Hematopoietic multipotent progenitor cell (in vitro differentiated cells): Measurements from ENCODE around the gene SLC25A40. TPM values are rescaled to one million over a fixed set of nuclear protein-coding genes. Genes with fewer than 3 reads are reported as not detected.

Source experiments
- DNase-seq, 3 donors: peaks; one replicate each; pipeline ENCODE4 v3.0.0-alpha.2; 2011 to 2015; ENCODE audit warnings: low read depth in 2 of 3, low spot score in 2 of 3
- total RNA-seq: library from RNA; depleted of rRNA; stranded (reverse); fragments of >200 nt; gene quantifications from one replicate; pipeline ENCODE4 v1.2.3, GENCODE V29; 2012

SLC25A40 gene
- total RNA-seq, 1 donor: 7.8 TPM

GRCh38 chr7:87797395-87797794, 78.8 kb downstream of the SLC25A40 start:
- DNase-seq: no peak

GRCh38 chr7:87785368-87785995, 90.7 kb downstream of the SLC25A40 start:
- DNase-seq: no peak

GRCh38 chr7:87784424-87784823, 91.7 kb downstream of the SLC25A40 start:
- no peak for DNase-seq

Other genes with a start within 250 kb of the SLC25A40 start
- gene RUNDC3B, start 248.0 kb downstream of the SLC25A40 start, total RNA-seq: 0.27 TPM
- gene DBF4, start 133 bp upstream of the SLC25A40 start, total RNA-seq: 7.3 TPM
- gene ADAM22, start 57.9 kb upstream of the SLC25A40 start, total RNA-seq: 7.0 TPM